T-helper 2 cell treated with Interferon-gamma antibody and Interleukin-4, amounts not matched to agents 5 μg/mL and 100 μg/mL, for 36 hours (primary cell): ENCODE data around the gene GRK4.
A peak's percentile ranks its signal among the peaks of the same experiment; 100 is the strongest.

Source experiments
- DNase-seq: peaks from one replicate; pipeline ENCODE4 v3.0.0; 2021; ENCODE audit warnings: low spot score
- H3K27ac Mint-ChIP-seq: one replicate; pipeline ENCODE4 v1.8.0; 2021; ENCODE audit warnings: mild to moderate bottlenecking, mixed read lengths
- H3K27me3 Mint-ChIP-seq: one replicate; pipeline ENCODE4 v1.8.0; 2021; ENCODE audit warnings: low read depth, mixed read lengths
- H3K36me3 Mint-ChIP-seq: one replicate; pipeline ENCODE4 v1.8.0; 2021; ENCODE audit warnings: low read depth, mixed read lengths
- H3K4me1 Mint-ChIP-seq: one replicate; pipeline ENCODE4 v1.8.0; 2021; ENCODE audit warnings: low read depth, mixed read lengths
- H3K4me3 Mint-ChIP-seq: one replicate; pipeline ENCODE4 v1.8.0; 2022; ENCODE audit warnings: mild to moderate bottlenecking, moderate library complexity, mixed read lengths
- H3K9me3 Mint-ChIP-seq: one replicate; pipeline ENCODE4 v1.8.0; 2021; ENCODE audit warnings: mixed read lengths

GRK4 gene

GRCh38 chr4:2925931-2926860 lies 37.2 kb upstream of the GRK4 start:
- Mint-ChIP-seq H3K4me1 (peaks cover 20% of the 10 kb centered on the region), H3K27me3 (no peaks in the 10 kb centered on the region), H3K4me3 (no peak overlapping the region), H3K9me3 (no peaks in the 10 kb centered on the region), H3K36me3 (peaks cover 53% of the 10 kb centered on the region), H3K27ac (no peak overlapping the region)
- DNase-seq, result no peak

GRCh38 chr4:2927016-2927695 lies 36.2 kb upstream of the GRK4 start:
- no peak for DNase-seq
- Mint-ChIP-seq H3K4me1 (peaks cover 18% of the 10 kb centered on the region), H3K9me3 (no peaks in the 10 kb centered on the region), H3K27me3 (no peaks in the 10 kb centered on the region), H3K36me3 (peaks cover 52% of the 10 kb centered on the region), H3K4me3 (no peak overlapping the region), H3K27ac (no peak overlapping the region)

DNA sequence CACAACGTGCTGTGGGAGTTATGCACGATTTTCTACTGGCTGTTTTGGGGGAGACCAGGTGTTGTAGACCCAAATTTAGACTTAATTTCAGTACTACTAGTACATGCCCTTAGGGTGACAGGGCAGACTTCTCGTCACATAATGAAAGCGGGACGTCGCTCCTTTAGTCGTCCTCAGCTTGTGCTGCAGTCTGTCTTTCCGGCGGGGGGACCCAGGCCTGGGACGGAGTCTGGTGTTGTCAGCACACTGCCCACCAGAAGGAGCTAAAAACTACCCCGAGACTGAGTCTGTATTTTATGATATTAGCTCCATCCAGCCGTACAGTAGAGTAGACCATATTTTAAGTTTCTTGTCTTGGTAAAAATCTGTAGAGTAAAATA lies 35.7 kb upstream of the GRK4 start:
- Mint-ChIP-seq H3K4me1 (peaks cover 15% of the 10 kb centered on the region), H3K9me3 (no peaks in the 10 kb centered on the region), H3K27me3 (no peaks in the 10 kb centered on the region), H3K27ac (no peak overlapping the region), H3K4me3 (no peak overlapping the region), H3K36me3 (peaks cover 47% of the 10 kb centered on the region)
- no peak for DNase-seq

GRCh38 chr4:2928242-2929176 lies 34.9 kb upstream of the GRK4 start:
- H3K27me3 Mint-ChIP-seq, result no peaks in the 10 kb centered on the region

GRCh38 chr4:2929469-2929868 lies 33.9 kb upstream of the GRK4 start:
- peaks cover 15% of the 10 kb centered on the region for H3K4me1 Mint-ChIP-seq
- H3K9me3 Mint-ChIP-seq, result no peaks in the 10 kb centered on the region
- H3K27me3 Mint-ChIP-seq, result no peaks in the 10 kb centered on the region
- H3K4me3 Mint-ChIP-seq, result no peak overlapping the region
- H3K36me3 Mint-ChIP-seq, result peaks cover 46% of the 10 kb centered on the region
- no peak overlapping the region for H3K27ac Mint-ChIP-seq
- DNase-seq, result no peak

More at GRCh38 chr4:2928242-2929176, 34.9 kb upstream of the GRK4 start:
- H3K4me1 Mint-ChIP-seq, result peaks cover 16% of the 10 kb centered on the region
- no peak for DNase-seq
- H3K4me3 Mint-ChIP-seq, result no peak overlapping the region
- H3K27ac Mint-ChIP-seq, result peak overlapping the region; percentile 39
- H3K9me3 Mint-ChIP-seq, result no peaks in the 10 kb centered on the region
- H3K36me3 Mint-ChIP-seq, result peaks cover 47% of the 10 kb centered on the region

DNA sequence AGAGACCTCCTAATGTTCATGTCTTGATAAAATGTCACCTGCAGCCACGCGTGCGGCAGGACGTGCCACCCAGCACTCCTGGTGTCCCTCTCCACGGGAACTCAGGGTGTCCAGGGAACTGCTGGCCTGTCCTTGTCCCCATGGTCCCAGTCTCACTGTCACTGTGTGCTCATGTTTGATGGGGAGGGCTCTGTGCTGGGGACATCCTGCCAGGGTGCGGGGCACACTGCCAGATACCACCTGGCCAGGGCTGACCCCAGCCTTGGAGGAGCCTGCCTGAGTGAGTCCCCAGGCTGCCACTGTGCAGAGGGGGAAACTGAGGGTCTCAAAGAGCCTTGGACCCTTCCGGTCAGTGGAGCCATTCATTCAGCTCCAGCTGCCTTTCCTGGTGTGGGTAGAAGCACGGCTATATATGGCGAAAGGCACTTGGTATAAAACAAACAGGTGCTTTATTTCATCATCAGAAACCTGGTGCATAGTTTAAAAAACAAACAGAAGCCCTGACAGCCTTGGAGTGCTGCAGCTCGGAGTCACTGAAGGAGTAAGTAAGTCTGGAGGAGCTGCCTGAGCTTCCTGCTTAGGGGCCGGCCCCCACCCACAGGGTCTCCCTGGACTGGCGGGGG lies 33.1 kb upstream of the GRK4 start:
- Mint-ChIP-seq H3K27me3 (no peaks in the 10 kb centered on the region), H3K36me3 (peaks cover 46% of the 10 kb centered on the region), H3K9me3 (no peaks in the 10 kb centered on the region), H3K4me1 (peaks cover 15% of the 10 kb centered on the region), H3K4me3 (no peak overlapping the region), H3K27ac (peak overlapping the region; percentile 36)
- no peak for DNase-seq

DNA sequence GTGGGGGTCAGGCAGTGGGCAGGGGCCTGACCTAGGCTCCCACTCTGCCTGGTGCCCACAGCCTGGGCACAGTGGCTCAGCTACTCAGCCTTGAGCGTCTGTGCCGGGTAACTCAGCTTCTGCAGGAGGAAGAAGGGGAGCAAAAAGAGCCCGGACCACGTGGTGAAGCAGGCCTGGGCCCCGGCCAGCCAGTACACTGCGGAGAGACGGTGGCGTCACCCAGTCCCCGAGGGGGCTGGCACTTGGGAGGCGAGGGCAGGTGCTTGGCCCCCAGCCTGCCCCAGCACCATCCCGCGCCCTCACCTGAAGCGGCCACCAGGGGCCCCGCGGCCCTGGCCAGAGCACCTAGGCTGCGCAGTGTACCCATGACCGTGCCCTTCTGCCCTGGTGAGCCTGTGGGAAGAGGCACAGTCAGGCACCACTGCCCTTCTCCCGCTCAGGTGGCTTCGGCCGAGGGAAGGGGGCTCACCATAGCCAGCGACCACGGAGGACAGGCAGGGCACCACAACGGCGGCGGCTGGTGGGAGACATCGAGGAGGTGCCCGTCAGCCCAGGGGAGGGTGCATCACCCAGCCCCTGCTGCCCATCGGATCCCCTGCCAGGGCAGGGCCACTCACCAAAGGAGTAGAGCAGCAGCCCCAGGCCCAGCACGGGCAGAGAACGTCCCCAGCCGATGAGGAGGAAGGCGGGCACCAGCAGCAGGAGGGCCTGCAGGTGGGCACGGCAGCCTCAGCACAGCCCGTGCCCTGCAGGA lies 32.4 kb upstream of the GRK4 start:
- H3K4me3 Mint-ChIP-seq, result no peak overlapping the region
- H3K36me3 Mint-ChIP-seq, result peaks cover 46% of the 10 kb centered on the region
- H3K9me3 Mint-ChIP-seq, result no peaks in the 10 kb centered on the region
- no peaks in the 10 kb centered on the region for H3K27me3 Mint-ChIP-seq
- H3K27ac Mint-ChIP-seq, result peak overlapping the region; percentile 88
- DNase-seq, result no peak
- peaks cover 21% of the 10 kb centered on the region for H3K4me1 Mint-ChIP-seq

DNA sequence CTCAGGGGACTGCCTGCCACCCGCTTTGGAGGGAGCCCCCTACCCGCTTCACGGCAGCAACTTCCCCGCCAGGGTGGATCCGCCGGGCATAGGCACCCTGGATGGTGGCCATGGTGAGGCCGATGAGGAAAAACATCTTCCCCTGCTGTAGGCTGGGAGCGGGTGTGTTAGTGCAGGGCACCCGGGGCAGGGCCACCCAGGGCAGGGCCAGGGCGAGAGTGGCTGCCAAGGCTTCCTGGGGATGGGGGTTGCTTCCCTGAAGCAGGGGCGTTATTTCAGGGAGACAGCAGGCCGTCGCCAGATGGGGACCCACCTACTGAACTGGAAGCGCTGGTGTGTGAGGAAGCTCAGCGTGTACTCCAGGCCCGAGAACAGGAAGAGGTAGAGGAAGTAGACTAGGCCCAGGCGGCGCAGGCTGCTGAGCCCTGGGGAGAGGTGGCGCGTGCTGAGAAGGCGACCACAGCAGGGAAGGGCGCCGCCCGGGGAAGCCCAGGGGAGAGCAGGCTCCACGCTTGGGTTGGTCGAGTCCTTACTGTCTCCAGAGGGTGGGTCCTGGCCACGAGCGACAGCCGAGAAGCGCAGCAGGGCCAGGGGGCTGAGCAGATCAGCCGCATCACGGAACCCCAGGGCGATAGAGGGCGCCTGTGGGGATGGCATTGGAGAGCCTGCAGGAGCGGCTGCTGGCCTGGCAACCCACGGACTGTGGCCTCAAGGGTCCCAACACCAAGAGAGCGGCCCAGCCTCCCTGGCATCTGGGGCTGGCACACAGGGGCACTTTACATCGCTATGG lies 31.7 kb upstream of the GRK4 start:
- H3K36me3 Mint-ChIP-seq, result peaks cover 41% of the 10 kb centered on the region
- H3K27ac Mint-ChIP-seq, result peak overlapping the region; percentile 88
- no peaks in the 10 kb centered on the region for H3K27me3 Mint-ChIP-seq
- peaks cover 29% of the 10 kb centered on the region for H3K4me1 Mint-ChIP-seq
- DNase-seq, result peak; percentile 42
- H3K4me3 Mint-ChIP-seq, result peak overlapping the region; percentile 96
- H3K9me3 Mint-ChIP-seq, result no peaks in the 10 kb centered on the region

DNA sequence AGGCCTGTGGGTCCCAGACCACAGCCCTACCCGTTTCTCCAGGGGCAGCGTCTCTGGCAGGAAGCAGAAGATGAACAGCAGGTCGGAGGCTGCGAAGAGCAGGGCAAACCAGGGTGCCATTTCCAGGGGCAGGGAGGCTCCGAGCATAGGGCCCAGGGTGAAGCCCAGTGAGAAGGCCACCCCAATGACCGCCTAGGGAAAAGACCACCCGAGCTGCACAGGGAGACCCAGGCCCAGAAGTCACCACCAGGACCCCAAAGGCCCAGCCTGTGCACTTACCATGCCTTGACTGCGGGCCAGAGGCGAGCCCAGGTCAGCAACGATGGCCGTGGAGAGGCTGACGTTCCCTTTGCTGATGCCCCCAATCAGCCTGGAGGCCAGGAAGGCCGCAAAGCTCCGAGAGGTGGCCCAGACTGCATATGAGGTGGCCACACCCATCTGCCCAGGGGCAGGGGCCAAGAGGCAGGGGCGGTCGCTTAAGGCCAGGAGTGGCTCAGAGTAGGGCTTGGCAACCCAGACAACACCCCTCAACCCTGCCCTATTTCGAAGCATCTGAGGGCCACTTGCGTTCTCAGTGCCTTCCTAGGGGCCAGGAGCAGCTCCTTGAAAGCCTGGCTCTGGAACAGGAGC lies 30.9 kb upstream of the GRK4 start:
- Mint-ChIP-seq H3K27me3 (no peaks in the 10 kb centered on the region), H3K27ac (peak overlapping the region; percentile 96), H3K4me1 (peaks cover 35% of the 10 kb centered on the region), H3K36me3 (peaks cover 45% of the 10 kb centered on the region), H3K4me3 (peak overlapping the region; percentile 96), H3K9me3 (no peaks in the 10 kb centered on the region)
- no peak for DNase-seq

DNA sequence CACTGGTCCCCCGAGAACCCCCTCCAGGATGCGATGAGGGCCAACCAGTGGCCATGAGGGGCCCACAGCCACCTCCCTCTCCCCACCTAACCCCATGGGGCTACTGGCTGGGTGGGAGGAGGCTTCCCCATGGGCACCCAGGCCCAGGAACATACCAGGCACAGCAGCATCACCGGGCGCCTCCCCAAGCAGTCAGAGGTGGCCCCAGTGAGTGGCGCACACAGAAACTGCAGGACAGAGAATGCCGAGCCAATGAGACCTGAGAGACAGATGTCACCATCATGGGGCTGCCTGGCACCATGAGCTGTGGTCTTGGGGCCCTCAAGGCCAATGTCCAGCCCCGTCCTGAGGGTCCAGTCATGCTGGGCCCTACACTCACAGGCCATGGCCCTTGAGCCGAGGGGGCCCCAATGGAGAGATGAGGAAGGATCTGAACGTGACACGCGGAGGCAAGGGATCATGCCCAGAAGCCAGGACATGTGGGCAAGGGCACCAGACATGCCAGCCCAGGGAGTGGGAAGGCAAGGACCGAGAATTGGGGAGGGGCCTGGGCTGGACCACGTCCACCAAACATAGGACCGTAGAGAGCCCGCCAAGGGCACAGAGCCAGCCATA lies 30.3 kb upstream of the GRK4 start:
- no peaks in the 10 kb centered on the region for H3K27me3 Mint-ChIP-seq
- peak overlapping the region; percentile 96 for H3K4me3 Mint-ChIP-seq
- H3K27ac Mint-ChIP-seq, result peak overlapping the region; percentile 96
- H3K4me1 Mint-ChIP-seq, result peaks cover 35% of the 10 kb centered on the region
- peaks cover 44% of the 10 kb centered on the region for H3K36me3 Mint-ChIP-seq
- no peak for DNase-seq
- no peaks in the 10 kb centered on the region for H3K9me3 Mint-ChIP-seq

DNA sequence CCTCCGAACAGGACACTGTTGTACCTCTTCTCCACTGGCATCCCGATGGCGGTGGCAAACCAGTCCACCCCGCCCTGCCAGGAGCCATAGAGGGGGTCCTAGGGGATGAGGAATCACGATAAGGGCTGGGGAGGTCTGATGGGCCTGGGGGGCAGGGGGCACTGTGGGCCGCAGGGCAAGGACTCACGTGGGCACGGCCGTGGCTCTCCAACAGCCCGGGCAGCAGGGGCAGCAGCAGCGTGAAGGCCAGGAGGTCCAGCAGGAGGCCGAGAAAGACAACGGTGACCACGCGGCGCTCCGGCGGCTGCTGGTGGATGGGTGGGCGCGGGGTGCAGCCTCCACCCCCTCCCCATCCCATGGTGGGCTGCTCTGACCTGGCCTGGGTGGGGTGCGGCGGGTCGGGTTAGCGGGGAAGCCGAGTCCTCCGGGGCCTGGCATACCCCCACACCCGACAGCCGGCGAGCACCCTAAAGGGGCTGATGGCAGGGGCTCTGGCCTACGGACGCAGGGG lies 29.8 kb upstream of the GRK4 start:
- H3K9me3 Mint-ChIP-seq, result no peaks in the 10 kb centered on the region
- peak overlapping the region; percentile 96 for H3K27ac Mint-ChIP-seq
- H3K27me3 Mint-ChIP-seq, result no peaks in the 10 kb centered on the region
- H3K36me3 Mint-ChIP-seq, result peaks cover 46% of the 10 kb centered on the region
- peak overlapping the region; percentile 96 for H3K4me3 Mint-ChIP-seq
- peaks cover 35% of the 10 kb centered on the region for H3K4me1 Mint-ChIP-seq
- DNase-seq, result no peak
